AG04449 (cell line): Measurements from ENCODE around the gene ZEB2.

Experiments used
- CTCF ChIA-PET: fragments of 350-600 bp; formaldehyde crosslinking; extraction: SDS; loops from one replicate; lab custom pipeline; 2021; ENCODE audit warnings: antibody characterized with exemption; lab: Yijun Ruan, JAX
- POLR2A ChIA-PET: fragments of 400-600, 350-600 bp; formaldehyde crosslinking; extraction: SDS; loops from one replicate; lab custom pipeline; 2020; ENCODE audit warnings: antibody characterized with exemption, inconsistent platforms; lab: Yijun Ruan, JAX
- DNase-seq: peaks from one replicate; pipeline ENCODE4 v3.0.0-alpha.2; 2010; ENCODE audit warnings: low read depth, low spot score
- H3K4me3 ChIP-seq: 2 replicates; pipeline ENCODE4 v1.5.1; 2011; ENCODE audit warnings: low read depth, mild to moderate bottlenecking, control low read depth, low read length
- CTCF ChIP-seq: IDR thresholded peaks from one replicate; pipeline ENCODE4 v1.5.1; 2011; ENCODE audit warnings: mild to moderate bottlenecking, moderate library complexity, low read length, control low read depth, inconsistent platforms; ENCODE audit not compliant: insufficient read depth; ENCODE audit errors: missing control alignments

The ZEB2 gene

GRCh38 chr2:144516981-144517865, 2.7 kb downstream of the ZEB2 start:
- TF ChIP-seq CTCF, result no peak
- DNase-seq, result peak; percentile 88
- POLR2A ChIA-PET, result no interaction called here
- peak overlapping the region; percentile 81 for H3K4me3 ChIP-seq
- CTCF ChIA-PET, result no interaction called here

- H3K4me3 ChIP-seq, result peak overlapping the region; percentile 81
- no peak for DNase-seq
- POLR2A ChIA-PET, result no interaction called here
- CTCF ChIA-PET, result no interaction called here
- no peak for TF ChIP-seq CTCF
Observed at GRCh38 chr2:144516411-144516980, 3.4 kb downstream of the ZEB2 start.

- no peak for TF ChIP-seq CTCF
- ChIA-PET POLR2A (interaction anchor here (1.1 kb wide), 1 partner anchor 421 kb away, joined by 4 read pairs; no protein-coding TSS in a partner anchor), CTCF (interaction anchor here (1.3 kb wide), 1 partner anchor 576 kb away, joined by 3 read pairs; no protein-coding TSS in a partner anchor)
- peak overlapping the region; percentile 81 for H3K4me3 ChIP-seq
- DNase-seq, result no peak
Observed at GRCh38 chr2:144515696-144516410, 4.1 kb downstream of the ZEB2 start.

GRCh38 chr2:144515099-144515695, 4.7 kb downstream of the ZEB2 start:
- DNase-seq, result no peak
- ChIA-PET POLR2A (interaction anchor here (1.1 kb wide), 1 partner anchor 422 kb away, joined by 4 read pairs; no protein-coding TSS in a partner anchor), CTCF (interaction anchor here (1.3 kb wide), 1 partner anchor 576 kb away, joined by 3 read pairs; no protein-coding TSS in a partner anchor)
- TF ChIP-seq CTCF, result no peak
- peak overlapping the region; percentile 81 for H3K4me3 ChIP-seq

- DNase-seq, result no peak
- ChIA-PET CTCF (interaction anchor here (1.3 kb wide), 1 partner anchor 575 kb away, joined by 3 read pairs; no protein-coding TSS in a partner anchor), POLR2A (interaction anchor here (1.1 kb wide), 1 partner anchor 423 kb away, joined by 4 read pairs; no protein-coding TSS in a partner anchor)
- TF ChIP-seq CTCF, result no peak
- peak overlapping the region; percentile 81 for H3K4me3 ChIP-seq
Observed at GRCh38 chr2:144514616-144515091, 5.3 kb downstream of the ZEB2 start.
